GM23338 (cell line): ENCODE data around the gene KIF21A. TPM values are rescaled to one million over a fixed set of nuclear protein-coding genes. Genes with fewer than 3 reads are reported as not detected.

Experiments used
- ATAC-seq: fragments of 200-7000 bp; cut with Tn5 transposase; 3 replicates; pipeline ENCODE4 v1.9.1; 2020
- DNase-seq: peaks from one replicate; pipeline ENCODE4 v3.0.0-alpha.2; 2015; ENCODE audit warnings: low spot score
- H2AFZ ChIP-seq: fragments of 200-600 bp; sonication (generic); 2 replicates; pipeline ENCODE4 v1.8.0; 2016; ENCODE audit warnings: antibody characterized with exemption, mild to moderate bottlenecking, moderate library complexity
- H3F3A ChIP-seq: fragments of 200-600 bp; sonication (generic); replicated peaks from 2 replicates; pipeline ENCODE4 v1.8.0; 2017; ENCODE audit warnings: antibody characterized with exemption, mixed run types, low read depth
- H3K27ac ChIP-seq: fragments of 200-600 bp; sonication (generic); 2 replicates; pipeline ENCODE4 v1.6.1; 2016; ENCODE audit warnings: low read depth
- H3K27me3 ChIP-seq: fragments of 200-600 bp; sonication (generic); 2 replicates; pipeline ENCODE4 v1.8.0; 2016; ENCODE audit warnings: mild to moderate bottlenecking, mixed run types, moderate library complexity; ENCODE audit not compliant: insufficient read depth
- H3K36me3 ChIP-seq: fragments of 200-600 bp; sonication (generic); 2 replicates; pipeline ENCODE4 v1.8.0; 2016; ENCODE audit warnings: mild to moderate bottlenecking; ENCODE audit not compliant: insufficient read depth
- H3K4me1 ChIP-seq: fragments of 200-600 bp; sonication (generic); 2 replicates; pipeline ENCODE4 v1.8.0; 2016; ENCODE audit warnings: mild to moderate bottlenecking, moderate library complexity; ENCODE audit not compliant: insufficient read depth
- H3K4me2 ChIP-seq: fragments of 200-600 bp; sonication (generic); 2 replicates; pipeline ENCODE4 v1.7.1; 2017; ENCODE audit warnings: mixed run types
- H3K4me3 ChIP-seq: fragments of 200-600 bp; sonication (generic); 2 replicates; pipeline ENCODE4 v1.6.1; 2016; ENCODE audit warnings: mixed run types
- H3K79me2 ChIP-seq: fragments of 200-600 bp; sonication (generic); replicated peaks from 2 replicates; pipeline ENCODE4 v1.8.0; 2017; ENCODE audit warnings: mild to moderate bottlenecking; ENCODE audit not compliant: insufficient read depth
- H3K9me2 ChIP-seq: fragments of 200-600 bp; sonication (generic); 2 replicates; pipeline ENCODE4 v1.8.0; 2017; ENCODE audit not compliant: insufficient read depth
- H4K20me1 ChIP-seq: fragments of 200-600 bp; sonication (generic); replicated peaks from 2 replicates; pipeline ENCODE4 v1.8.0; 2017; ENCODE audit warnings: mild to moderate bottlenecking; ENCODE audit not compliant: insufficient read depth
- H3K27ac Mint-ChIP-seq: 2 replicates; pipeline ENCODE4 v1.8.0; 2020; ENCODE audit warnings: inconsistent platforms, mild to moderate bottlenecking, moderate library complexity, mixed read lengths
- H3K27me3 Mint-ChIP-seq: 3 replicates; pipeline ENCODE4 v1.8.0; 2022; ENCODE audit warnings: low read depth, mild to moderate bottlenecking, moderate library complexity, mixed read lengths, inconsistent platforms; ENCODE audit not compliant: insufficient read depth, poor library complexity
- H3K36me3 Mint-ChIP-seq: 3 replicates; pipeline ENCODE4 v1.8.0; 2021; ENCODE audit warnings: low read depth, mild to moderate bottlenecking, inconsistent platforms, moderate library complexity, mixed read lengths
- H3K4me1 Mint-ChIP-seq: 3 replicates; pipeline ENCODE4 v1.8.0; 2020; ENCODE audit warnings: mild to moderate bottlenecking, inconsistent platforms, mixed read lengths
- H3K4me3 Mint-ChIP-seq: 3 replicates; pipeline ENCODE4 v1.8.0; 2021; ENCODE audit warnings: moderate library complexity, mild to moderate bottlenecking, inconsistent platforms, mixed read lengths
- H3K9me3 Mint-ChIP-seq: 3 replicates; pipeline ENCODE4 v1.8.0; 2020; ENCODE audit warnings: moderate library complexity, mild to moderate bottlenecking, inconsistent platforms, mixed read lengths
- CREB1 ChIP-seq: fragments of 250-450 bp; sonication (Bioruptor Pico); IDR thresholded peaks from 2 replicates; pipeline ENCODE4 v1.5.0; 2020; ENCODE audit warnings: low read depth, mild to moderate bottlenecking, moderate library complexity
- CTCF ChIP-seq, 2 experiments: fragments of 200-600 bp in 1 of 2; sonication (generic) in 1 of 2; conservative IDR thresholded peaks; 2 replicates each; pipeline versions ENCODE4 v1.5.1 to v1.6.1; 2016 to 2017; ENCODE audit warnings: antibody characterized with exemption in 2 of 2, low read depth in 2 of 2, mild to moderate bottlenecking in 2 of 2, moderate library complexity in 1 of 2
- ETS1 ChIP-seq: IDR thresholded peaks from 2 replicates; pipeline ENCODE4 v1.6.1; 2016; ENCODE audit warnings: antibody characterized with exemption
- EZH2 ChIP-seq: fragments of 200-600 bp; sonication (generic); IDR thresholded peaks from one replicate; pipeline ENCODE4 v1.8.0; 2017; ENCODE audit warnings: antibody characterized with exemption, mild to moderate bottlenecking, low read depth; ENCODE audit not compliant: unreplicated experiment
- JUNB ChIP-seq: IDR thresholded peaks from one replicate; pipeline ENCODE4 v1.6.1; 2016; ENCODE audit warnings: antibody characterized with exemption; ENCODE audit not compliant: unreplicated experiment
- NANOG ChIP-seq: IDR thresholded peaks from 2 replicates; pipeline ENCODE4 v1.6.1; 2016; ENCODE audit warnings: antibody characterized with exemption, borderline replicate concordance
- POLR2AphosphoS5 ChIP-seq: IDR thresholded peaks from 2 replicates; pipeline ENCODE4 v1.6.1; 2016; ENCODE audit warnings: antibody characterized with exemption, low read depth
- REST ChIP-seq: IDR thresholded peaks from one replicate; pipeline ENCODE4 v1.6.1; 2018; ENCODE audit warnings: antibody characterized with exemption; ENCODE audit not compliant: unreplicated experiment
- STAT1 ChIP-seq: IDR thresholded peaks from one replicate; pipeline ENCODE4 v1.6.1; 2016; ENCODE audit warnings: antibody characterized with exemption; ENCODE audit not compliant: unreplicated experiment
- ZNF114 ChIP-seq: fragments of 250-450 bp; sonication (Bioruptor Pico); IDR thresholded peaks from 2 replicates; pipeline ENCODE4 v1.5.0; 2020; ENCODE audit warnings: mild to moderate bottlenecking, moderate library complexity
- ZNF331 ChIP-seq: fragments of 250-450 bp; sonication (Bioruptor Pico); IDR thresholded peaks from 2 replicates; pipeline ENCODE4 v1.5.0; 2020; ENCODE audit warnings: low read depth, mild to moderate bottlenecking, moderate library complexity
- ZNF462 ChIP-seq: fragments of 250-450 bp; sonication (Bioruptor Pico); IDR thresholded peaks from 2 replicates; pipeline ENCODE4 v1.5.0; 2020; ENCODE audit warnings: mild to moderate bottlenecking, moderate library complexity
- polyA plus RNA-seq: library from polyadenylated mRNA; unstranded; fragments of >200 nt; fragmentation: Nextera tagmentation; extraction: Ambion mirVana; gene quantifications from 2 replicates; pipeline ENCODE4 v1.2.1, GENCODE V29; 2016
- total RNA-seq: library from RNA; depleted of rRNA; stranded (reverse); fragments of >200 nt; shearing (Covaris generic); gene quantifications from 2 replicates; pipeline ENCODE4 v1.2.3, GENCODE V29; 2014

KIF21A gene
- total and polyA plus RNA-seq, 2 experiments from 2014 or later: 28.8 to 32.0 TPM

GRCh38 chr12:39443929-39444209, 949 bp upstream of the KIF21A start:
- H3K4me1 ChIP-seq: peaks cover 37% of the 10 kb centered on the region
- H3K27ac ChIP-seq: no peak overlapping the region
- H3K36me3 ChIP-seq: no peaks in the 10 kb centered on the region
- H3K4me3 ChIP-seq: peak overlapping the region; percentile 91
- no peaks in the 10 kb centered on the region; the same call in 2 of the 3 replicates for H3K9me3 Mint-ChIP-seq
- peaks cover 32% of the 10 kb centered on the region for H3K79me2 ChIP-seq
- peaks cover 44% of the 10 kb centered on the region for H3K4me1 Mint-ChIP-seq
- ATAC-seq (no peak), DNase-seq (no peak)
- no peaks in the 10 kb centered on the region for H4K20me1 ChIP-seq
- H3K4me2 ChIP-seq: peak overlapping the region; percentile 92
- no peak overlapping the region; the same call in 1 of the 2 replicates for H3K27ac Mint-ChIP-seq
- no peaks in the 10 kb centered on the region for H3K9me2 ChIP-seq
- peaks cover 9% of the 10 kb centered on the region for H3K27me3 Mint-ChIP-seq
- peak overlapping the region; percentile 66 for H3K4me3 Mint-ChIP-seq
- no peak for TF ChIP-seq ETS1
- no peak for TF ChIP-seq POLR2AphosphoS5
- TF ChIP-seq EZH2: no peak
- TF ChIP-seq ZNF114: no peak
- TF ChIP-seq ZNF462 (CRISPR knock-in tag): no peak
- no peak for TF ChIP-seq ZNF331 (CRISPR knock-in tag)
- TF ChIP-seq CREB1 (CRISPR knock-in tag): no peak
- no peak for TF ChIP-seq STAT1
- no peak for TF ChIP-seq CTCF (conservative IDR thresholded peaks at IDR 0.05; ENCODE audit: low read depth in 2 of 2)
- TF ChIP-seq JUNB: no peak
- TF ChIP-seq NANOG: no peak
- TF ChIP-seq REST: no peak
- H3K27me3 ChIP-seq: peaks cover 25% of the 10 kb centered on the region
- no peaks in the 10 kb centered on the region; the same call in 2 of the 3 replicates for H3K36me3 Mint-ChIP-seq
- H3F3A ChIP-seq: no peaks in the 10 kb centered on the region; the same call in 1 of the 2 replicates
- H2AFZ ChIP-seq: peak overlapping the region; percentile 82
